Body of pancreas (tissue), 4 donors: ENCODE data around the gene PYDC1.

Experiments
- POLR2A ChIP-seq, 3 donors: fragments of 450-650 bp; IDR thresholded peaks; one replicate each; pipeline ENCODE4 v1.6.1; 2016; ENCODE audit warnings: antibody characterized with exemption in 3 of 3, mild to moderate bottlenecking in 2 of 3
- TF ChIP-seq, protein P1 (sequence below), 7 experiments: fragments of 450-650 bp in 4 of 7; fragments of 200-600 bp in 3 of 7; sonication (generic) in 3 of 7; IDR thresholded peaks; one replicate each; pipeline ENCODE4 v1.5.1; 2016 to 2019; ENCODE audit warnings: antibody characterized with exemption in 7 of 7

DNA sequence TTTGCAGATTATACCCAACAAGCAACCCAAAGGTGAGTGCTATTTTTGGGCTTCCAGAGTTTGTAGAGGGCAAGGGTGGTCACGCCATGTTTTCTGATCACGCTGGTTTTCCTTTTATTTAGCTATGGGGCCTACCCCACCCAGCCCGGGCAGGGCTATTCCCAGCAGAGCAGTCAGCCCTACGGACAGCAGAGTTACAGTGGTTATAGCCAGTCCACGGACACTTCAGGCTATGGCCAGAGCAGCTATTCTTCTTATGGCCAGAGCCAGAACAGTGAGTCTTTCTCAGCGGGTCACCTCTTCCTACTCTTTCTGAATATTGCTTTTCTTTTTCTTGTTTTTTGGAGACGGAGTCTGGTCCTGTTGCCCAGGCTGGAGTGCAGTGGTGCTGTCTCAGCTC is 34.5 kb downstream of the PYDC1 start:
- no peak for TF ChIP-seq POLR2A (IDR thresholded peaks at IDR 0.05)
- TF ChIP-seq, protein P1, sequence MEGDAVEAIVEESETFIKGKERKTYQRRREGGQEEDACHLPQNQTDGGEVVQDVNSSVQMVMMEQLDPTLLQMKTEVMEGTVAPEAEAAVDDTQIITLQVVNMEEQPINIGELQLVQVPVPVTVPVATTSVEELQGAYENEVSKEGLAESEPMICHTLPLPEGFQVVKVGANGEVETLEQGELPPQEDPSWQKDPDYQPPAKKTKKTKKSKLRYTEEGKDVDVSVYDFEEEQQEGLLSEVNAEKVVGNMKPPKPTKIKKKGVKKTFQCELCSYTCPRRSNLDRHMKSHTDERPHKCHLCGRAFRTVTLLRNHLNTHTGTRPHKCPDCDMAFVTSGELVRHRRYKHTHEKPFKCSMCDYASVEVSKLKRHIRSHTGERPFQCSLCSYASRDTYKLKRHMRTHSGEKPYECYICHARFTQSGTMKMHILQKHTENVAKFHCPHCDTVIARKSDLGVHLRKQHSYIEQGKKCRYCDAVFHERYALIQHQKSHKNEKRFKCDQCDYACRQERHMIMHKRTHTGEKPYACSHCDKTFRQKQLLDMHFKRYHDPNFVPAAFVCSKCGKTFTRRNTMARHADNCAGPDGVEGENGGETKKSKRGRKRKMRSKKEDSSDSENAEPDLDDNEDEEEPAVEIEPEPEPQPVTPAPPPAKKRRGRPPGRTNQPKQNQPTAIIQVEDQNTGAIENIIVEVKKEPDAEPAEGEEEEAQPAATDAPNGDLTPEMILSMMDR (IDR thresholded peaks at IDR 0.05): no peak
